HG03571 (cell line): Measurements from ENCODE around the gene IFT122.
A peak's percentile ranks its signal among the peaks of the same experiment; 100 is the strongest.

Source experiments
- ATAC-seq: cut with Tn5 transposase; IDR thresholded peaks from one replicate; pipeline ENCODE4 v1.9.1; 2021; ENCODE audit not compliant: unreplicated experiment

Gene IFT122

DNA sequence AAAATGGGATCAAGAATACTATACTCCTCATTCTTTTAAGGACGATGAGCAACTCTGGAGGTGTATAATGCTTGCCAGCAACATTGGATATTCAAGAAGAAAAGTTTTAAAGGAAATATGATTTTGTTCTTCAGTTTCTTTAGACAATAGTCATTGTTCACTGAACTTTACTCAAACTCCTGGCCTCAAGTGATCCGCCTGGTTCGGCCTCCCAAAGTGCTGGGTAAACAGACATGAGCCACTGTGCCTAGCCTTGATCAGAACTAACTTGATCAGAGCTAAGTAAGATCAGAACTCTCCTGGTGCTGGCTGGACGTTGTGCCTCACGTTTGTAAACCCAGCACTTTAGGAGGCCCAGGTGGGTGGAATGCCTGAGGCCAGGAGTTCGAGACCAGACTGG, 24.2 kb upstream of the IFT122 start:
- ATAC-seq: no peak

DNA sequence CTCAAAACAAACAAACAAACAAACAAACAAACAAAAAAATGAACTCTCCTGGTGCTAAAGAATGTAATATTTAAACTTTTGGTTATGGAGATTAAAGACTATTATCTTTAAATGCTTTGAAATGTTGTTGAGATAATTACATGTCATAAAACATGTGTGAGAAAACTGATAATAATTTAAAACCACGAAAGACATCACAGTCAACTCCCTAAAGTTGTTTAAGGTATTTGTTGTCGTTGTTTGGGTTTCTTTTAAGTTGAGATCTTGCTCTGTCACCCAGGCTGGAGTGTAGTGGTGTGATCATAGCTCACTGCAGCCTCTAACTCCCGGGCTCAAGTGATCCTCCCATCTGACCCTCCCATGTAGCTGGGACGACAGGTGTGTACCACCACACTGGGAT, 23.6 kb upstream of the IFT122 start:
- no peak for ATAC-seq

DNA sequence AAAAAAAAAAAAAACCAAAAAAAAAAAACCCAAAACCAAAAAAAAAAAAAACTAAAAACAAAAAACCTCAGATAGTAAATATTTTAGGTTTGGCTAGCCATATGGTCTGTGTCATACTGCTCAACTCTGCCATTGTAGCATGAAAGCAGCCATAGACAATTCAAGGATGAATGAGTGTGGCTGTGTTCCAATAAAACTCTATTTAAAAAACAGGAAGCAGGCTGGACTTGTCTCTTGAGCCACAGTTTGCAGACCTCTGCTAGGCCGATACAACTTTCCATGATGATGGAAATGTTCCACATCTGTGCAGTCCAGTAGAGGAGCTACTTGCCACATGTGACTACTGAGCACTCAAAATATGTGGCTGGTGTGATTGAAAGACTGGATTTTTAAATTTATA, 22.7 kb upstream of the IFT122 start:
- ATAC-seq: no peak

DNA sequence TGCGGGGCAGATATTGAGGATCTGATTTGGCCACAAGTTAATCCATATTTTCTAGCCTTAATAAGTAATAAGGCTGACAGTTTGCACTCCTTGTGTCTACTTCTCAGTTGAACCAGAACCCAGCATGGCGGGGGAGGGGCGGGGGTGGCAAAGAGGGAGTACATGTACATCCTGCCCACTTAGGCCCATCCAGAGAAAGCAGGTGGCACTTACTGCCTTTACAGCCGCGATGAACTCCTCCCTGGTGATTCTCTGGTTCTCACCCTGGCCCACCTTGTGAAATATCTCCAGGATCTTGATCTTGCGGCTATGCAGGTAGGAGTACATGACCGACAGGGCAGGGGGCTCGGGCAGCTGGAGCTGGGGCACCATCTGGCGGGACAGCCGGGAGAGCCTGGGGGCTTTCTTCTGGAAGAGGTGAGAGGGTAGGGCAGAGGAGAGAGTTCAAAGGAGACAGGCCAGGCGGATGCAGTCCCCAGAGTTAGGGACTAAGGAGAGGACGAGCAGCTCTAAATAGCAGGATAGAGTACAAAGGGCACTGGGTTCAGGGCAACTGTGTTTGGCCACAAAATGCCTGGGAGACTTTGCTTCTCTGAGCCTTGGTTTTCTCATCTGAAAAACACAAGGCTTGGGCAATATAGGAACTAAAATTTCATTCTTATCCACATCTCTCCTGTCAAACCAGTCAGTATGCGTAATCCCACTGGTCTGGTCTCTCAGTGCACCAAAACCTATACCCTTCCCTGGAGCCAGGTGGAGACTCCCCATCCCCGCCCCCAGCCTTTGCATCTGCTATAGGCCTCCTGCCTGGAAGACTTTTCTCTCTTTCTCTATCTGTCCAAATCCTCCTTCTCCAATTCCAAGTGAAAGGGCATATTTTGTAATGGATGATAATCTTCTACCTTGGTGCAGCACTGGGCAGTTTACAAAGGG, 21.7 kb upstream of the IFT122 start:
- ATAC-seq: no peak

DNA sequence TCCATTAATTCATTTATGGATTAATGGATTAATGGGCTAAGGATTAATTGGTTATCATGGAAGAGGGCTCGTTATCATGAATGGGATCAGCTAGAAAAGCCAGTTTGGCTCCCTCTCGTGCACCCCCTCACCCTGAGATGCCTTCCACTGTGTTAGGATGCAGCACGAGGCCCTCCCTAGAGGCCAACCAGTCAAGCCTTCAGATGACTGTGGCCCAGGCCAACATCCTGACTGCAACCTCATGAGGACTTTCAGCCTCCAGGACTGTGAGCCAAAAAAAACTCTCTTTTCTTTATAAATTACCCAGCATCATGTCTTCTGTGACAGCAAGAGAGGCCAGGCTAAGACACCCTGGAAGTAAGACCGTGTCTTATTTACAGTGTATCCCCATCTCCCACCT, 20.5 kb upstream of the IFT122 start:
- no peak for ATAC-seq

DNA sequence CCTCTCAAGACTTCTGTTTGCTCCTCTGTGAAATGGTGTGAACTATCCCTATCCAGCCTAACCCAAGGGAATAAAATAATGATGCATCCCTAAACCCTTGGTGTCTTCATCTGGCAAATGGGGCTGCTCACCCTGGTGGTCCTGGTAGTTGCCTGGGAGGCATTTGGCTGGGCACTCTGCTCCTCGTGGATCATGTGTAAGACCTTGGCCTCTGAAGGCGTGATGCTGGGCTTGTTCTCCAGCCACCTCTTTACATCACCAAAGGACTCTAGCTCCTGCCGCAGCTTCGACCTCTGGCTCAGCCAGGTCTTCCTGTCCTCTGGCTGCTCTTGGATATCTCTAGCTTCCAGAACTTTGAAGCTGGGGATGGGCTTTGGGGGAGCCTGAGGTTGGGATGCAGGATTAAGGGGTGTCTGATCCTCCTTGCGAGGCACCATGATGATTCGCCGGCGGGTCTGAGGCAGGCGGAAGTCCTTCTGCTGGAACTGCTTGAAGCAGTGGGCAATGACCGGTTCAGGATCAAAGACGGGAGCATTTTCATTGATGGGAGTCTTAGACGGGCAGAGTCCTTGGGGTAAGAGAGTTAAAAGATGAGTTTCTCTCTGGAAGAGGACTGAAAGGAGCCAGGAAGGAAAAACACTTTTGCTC, 18.7 kb upstream of the IFT122 start:
- ATAC-seq: no peak

DNA sequence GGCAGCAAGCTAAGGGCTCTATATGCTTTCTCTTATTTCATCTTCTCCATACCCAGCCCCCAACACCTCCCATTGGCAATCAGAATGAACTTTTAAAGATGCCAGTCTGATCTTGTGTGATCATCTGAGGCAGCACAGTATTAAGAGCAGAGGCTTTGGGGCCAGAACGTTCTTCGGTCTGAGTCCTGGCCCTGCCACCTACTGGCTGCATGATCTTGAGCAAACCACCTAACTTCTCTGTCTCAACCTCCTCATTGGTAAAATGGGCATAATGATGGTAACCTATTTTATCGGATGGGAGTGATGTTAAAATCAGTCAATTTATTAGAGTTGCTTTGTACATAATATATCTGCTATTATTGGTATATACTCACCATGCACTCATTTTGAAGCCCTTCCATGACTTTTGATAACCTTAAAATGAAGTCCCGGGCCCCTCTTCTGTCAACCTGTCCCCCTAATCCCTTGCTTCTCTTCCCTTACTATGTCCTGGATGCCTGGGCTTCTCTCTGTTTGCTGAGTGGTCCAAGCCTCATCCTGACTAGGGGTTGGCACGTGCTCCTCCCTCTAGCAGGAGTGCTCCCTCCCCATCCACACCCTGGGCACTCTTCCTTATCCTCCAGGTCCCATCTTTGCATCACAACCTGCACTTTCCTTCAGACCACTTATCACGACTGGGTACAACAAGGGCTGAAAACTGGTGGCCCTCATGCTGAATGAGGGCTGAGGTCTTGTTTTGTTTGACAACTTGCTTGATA, 17.9 kb upstream of the IFT122 start:
- ATAC-seq: no peak

DNA sequence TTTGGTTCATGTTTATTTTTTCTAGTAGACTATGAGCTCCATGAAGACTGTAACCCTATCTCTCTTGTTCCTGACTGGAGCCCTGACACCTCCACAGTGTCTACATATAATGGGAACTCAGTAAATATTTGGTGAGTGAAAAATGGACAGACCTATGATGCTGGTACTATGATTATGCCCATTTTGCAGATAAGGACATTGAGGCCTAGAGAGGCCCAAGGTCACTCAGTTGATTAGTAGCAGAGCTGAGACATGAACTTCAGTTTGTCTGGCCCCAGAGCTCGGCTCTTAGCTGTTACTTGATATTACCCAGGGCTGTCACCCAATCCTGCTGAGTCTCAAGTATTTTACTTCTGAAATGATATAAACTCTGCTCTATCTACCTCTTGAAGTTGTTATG, 17.1 kb upstream of the IFT122 start:
- no peak for ATAC-seq

DNA sequence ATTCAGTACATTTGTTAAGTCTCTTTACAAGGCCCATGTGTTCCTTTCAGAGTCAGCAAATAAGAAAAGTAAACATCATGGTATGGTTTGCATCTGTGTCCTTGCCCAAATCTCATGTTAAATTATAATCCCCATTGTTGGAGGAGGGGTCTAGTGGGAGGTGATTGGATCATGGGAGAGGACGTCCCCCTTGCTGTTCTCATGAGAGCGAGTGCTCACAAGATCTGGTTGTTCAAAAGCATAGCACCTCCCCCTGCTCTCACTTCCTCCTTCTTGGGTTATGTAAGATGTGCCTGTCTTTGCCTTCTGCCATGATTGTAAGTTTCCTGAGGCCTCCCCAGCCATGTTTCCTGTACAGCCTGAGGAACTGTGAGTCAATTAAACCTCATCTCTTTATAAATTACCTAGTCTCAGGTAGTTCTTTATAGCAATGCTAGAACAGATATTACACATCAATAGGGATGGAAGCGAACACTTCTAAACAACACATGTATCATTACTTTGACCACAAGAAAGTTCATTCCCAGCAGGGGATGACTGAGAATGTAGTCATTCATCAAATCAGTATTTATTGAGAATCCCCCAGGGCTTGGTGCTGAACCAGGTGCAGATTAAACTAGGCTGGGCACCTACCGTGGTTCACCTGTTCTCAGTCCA, 15.7 kb upstream of the IFT122 start:
- ATAC-seq: no peak

DNA sequence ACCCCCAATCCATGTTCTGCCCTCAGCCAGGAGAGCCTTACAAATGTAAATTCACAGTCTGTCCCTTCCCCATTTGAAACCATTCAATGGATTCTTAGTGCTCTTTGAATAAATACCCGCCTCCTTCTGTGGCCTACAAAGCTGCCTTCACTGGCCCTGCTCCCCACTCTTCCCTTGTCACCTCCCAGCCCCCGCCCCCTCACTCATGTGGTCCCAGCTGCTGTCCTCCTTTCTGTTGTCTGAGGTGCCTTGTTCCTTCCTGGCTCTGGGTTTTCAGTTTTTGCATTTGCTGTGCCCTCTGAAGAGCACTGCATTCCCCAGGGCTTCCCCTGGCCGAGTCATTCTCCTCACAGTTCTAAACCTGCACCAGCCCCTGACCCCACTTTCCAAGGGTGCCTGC, 14.8 kb upstream of the IFT122 start:
- no peak for ATAC-seq

DNA sequence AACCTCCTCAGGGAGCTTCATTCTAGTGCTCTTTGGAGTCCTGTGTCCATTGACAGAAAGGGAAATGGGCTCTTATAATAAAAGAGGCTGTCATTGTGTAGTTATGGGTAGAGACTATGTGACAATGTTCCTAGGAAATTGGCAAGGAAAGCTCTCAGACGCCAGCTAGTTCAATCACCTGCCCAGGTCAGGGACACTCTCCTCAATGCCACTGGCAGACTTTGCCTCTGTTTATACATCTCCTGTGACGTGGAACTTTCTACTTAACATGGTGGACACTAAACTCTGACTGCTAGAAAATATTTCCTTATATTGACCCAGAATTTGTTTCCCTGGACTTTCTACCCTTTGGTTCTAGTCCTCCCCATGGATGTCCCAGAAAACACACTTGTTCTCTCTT, 14.4 kb upstream of the IFT122 start:
- ATAC-seq: no peak

DNA sequence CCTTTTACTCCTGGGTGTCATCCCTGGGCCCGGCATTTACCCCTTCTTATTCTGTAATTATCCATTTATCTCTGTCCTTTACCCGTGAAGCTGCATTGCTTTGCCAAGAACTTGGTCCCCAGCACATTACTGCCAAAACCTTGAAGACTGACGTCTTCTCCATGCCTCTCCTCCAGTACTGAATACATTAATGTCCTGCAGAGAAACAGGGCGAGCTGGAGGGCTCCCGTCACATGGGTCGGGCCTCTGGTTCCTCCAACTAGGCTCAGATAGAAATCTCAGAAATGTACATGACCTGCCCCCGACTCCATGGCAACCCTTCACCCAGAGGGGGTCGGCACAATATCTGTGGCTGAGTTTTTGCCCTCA, 12.0 kb upstream of the IFT122 start:
- ATAC-seq: no peak

DNA sequence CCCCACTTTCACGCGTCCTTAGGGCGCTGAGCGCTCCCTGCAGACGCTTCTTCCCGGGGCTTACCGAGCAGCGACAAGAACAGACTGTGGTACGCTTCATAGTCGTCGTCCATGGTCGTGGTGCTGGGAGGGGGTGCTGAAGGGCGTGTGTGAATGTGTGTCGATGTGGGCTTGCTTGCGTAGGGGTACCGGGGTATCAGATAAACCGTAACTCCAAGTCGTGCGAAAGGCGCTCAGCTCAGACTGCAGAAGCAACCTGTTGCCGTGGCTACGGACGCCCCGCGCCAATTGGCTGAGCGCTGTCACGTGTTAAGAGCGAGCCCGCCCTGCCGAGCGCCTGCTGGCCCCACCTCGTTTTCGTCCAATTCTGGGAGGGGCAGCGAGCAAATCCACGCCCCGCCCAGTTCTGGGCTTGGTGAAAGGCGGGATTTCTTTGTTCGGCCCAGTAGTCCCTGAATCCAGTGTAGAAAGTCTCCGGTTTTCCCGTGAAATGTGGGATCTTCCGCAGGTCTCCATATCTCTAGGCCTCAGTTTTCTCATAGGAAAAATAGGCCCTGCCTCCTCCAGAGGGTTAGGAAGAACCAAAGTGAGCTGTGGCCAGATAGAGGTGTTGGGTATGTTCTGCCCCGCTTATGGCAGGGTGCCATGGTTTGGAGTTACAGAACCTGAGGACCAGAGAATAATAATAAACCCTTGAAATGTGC, 11.5 kb upstream of the IFT122 start, which contains the start of gene EFCAB12:
Gene EFCAB12, minus strand, starts transcription at position 261 of the 704 bp plus-strand sequence. Its CDS starts 148 bp downstream, at position 113.
- peak; percentile 79 for ATAC-seq

DNA sequence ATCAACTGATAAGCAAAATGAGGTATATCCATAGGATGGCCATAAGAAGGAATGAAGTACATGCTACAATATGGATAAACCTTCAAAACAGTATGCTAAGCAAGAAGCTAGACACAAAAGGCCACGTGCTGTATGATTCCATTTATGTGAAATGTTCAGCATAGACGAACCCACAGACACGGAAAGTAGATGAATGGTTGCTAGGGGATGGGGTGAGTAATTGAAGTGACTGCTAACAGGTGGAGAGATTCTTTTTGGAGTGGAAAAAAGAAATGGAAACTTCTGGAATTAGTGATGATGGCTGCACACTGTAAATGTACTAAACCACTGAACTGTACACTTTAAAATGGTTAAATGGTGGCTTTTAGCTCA, 11.0 kb upstream of the IFT122 start:
- ATAC-seq: no peak

DNA sequence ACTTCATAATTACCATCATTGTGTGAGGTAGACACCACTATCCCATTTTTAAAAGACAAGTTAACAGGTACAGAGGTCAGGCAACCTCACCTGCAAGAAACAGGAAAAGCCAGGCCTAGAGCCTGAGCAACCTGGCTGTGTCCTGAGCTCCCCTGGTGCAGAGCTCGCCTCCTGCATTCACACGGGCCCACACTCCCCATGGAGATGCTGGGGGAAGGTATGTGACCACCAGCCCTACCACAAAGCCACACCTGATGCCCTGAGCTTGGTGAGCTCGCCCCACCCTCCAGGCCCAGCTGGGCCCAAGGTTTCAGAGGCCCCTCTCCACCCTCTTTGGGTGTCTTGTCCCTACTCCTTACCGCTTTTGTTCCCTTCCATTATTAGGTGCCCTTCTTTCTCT, 10.4 kb upstream of the IFT122 start:
- ATAC-seq: no peak

DNA sequence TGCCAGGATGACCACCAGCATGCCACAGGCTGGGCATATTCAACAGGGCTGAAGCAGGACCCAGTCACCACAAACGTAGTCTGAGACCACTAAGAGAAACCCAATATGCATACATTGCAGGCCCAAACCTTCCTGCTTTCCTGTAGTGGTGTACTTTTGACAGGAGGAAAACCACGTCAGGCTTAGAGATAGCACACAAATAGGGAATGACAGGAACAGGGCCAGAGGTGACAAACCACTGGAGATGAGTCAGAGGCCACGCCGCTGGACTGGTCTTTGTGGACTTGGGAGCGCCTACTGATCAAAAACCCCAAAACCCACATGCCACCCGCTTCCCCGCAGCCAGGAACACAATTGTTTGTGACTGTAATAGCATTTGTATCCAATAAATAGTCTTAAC, 8.0 kb upstream of the IFT122 start:
- ATAC-seq: no peak

DNA sequence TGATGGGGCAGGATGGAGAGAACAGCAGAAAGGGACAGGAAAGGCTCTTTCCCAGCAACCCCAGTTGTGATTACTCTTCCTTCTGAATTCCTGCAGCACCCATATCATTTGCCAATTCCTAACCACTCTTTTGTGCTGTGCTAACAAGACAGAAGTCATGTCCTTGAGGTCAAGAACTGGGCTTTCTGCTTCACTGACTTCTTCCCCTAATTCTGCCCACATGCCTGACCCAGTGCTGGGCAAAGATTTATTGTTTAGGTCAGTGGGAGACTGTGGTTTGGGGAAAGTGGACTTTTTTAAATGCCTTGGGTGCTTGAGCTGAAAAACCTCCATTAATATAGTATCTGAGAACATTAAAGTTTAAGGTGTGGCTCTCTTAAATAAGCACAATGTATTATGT, 7.4 kb upstream of the IFT122 start:
- no peak for ATAC-seq

DNA sequence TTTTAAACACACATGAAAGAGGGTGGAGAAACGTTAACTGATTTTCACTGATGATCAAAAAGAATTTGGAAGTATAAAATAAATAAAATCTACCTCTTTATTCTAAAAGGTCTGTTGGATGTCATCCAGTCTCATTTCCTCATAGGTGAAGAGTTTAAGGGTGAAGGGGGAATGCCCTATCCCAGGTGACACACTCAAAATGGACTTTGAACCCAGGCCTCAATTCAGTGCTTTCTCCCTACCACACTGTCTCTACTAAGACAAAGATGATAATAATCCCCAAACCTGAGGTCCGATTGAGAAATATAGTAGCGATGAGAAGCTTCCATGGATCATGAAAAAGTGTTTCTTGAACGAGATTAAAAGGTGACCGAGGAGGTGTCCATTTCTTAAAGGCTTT, 6.5 kb upstream of the IFT122 start:
- no peak for ATAC-seq

DNA sequence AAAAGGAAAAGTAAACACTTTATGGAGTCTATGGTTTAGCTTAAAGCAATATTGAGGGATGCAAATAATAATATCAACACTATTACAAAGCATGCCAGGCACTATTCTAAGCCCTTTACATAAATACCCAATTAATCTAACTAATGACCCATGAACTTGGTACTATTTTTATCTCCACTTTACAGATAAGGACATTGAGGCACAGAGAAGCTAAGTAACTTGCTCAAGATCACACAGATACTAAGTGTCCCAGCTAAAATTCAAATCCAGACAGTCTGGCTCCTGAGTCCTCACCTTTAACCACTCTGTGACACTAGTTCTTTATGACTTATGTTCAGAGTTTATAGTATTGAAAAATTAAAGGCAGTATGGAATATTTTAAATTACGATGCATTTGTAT, 5.9 kb upstream of the IFT122 start:
- no peak for ATAC-seq

DNA sequence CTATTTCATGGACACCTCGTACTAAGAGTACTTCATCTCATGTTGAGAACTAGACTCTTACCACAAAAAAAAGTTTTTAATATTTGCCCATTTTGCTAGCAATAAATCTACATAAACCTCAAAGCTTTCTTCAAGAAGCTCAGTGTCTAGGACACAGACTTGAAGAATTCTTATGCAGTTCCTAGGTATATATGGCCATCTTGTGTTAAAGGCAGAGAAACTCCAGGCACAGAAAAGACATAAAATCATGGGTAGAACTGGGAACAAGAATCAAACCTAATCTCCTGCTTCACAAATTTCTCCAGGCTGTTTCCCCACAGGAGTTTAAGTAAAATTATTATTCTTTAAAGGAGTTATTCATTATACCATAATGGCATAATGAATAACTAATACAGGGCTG, 4.7 kb upstream of the IFT122 start:
- no peak for ATAC-seq
